ENCODE data around the gene BCL7C. TPM values are rescaled to one million over a fixed set of nuclear protein-coding genes. Genes with fewer than 3 reads are reported as not detected.

Gene BCL7C
- total RNA-seq, 3 donors from 2014 or later (not counting 1 experiment from before 2014, with no cell fraction given): 25.1 to 28.5 (median 27.4) TPM

- intact Hi-C loops (cut with micrococcal nuclease): loop anchor here (1.0 to 5.0 kb wide), 3 partner anchors 77 to 224 kb away; partner anchors contain the start of genes CFAP119, RNF40 and SRCAP
- H3K4me1 ChIP-seq (ENCODE audit: control insufficient read depth, insufficient read depth, low read length): peaks cover 21% of the 10 kb centered on the region
- no peak for ATAC-seq
- no peak for TF ChIP-seq CTCF (IDR thresholded peaks at IDR 0.05)
- Mint-ChIP-seq H3K36me3 (no peaks in the 10 kb centered on the region), H3K4me3 (peak overlapping the region; percentile 100), H3K27ac (peak overlapping the region; percentile 99 to 100), H3K9me3 (no peaks in the 10 kb centered on the region), H3K4me1 (peaks cover 15 to 33% of the 10 kb centered on the region in 2 donors), H3K27me3 (ENCODE audit: low read depth in 2 of 2) (no peaks in the 10 kb centered on the region)
- no peak for DNase-seq
- H3K27me3 ChIP-seq (ENCODE audit: control insufficient read depth, insufficient read depth, low read length): no peaks in the 10 kb centered on the region
- no peaks in the 10 kb centered on the region for H3K9me3 ChIP-seq (ENCODE audit: control insufficient read depth, insufficient read depth, low read length)
- no peaks in the 10 kb centered on the region for H3K36me3 ChIP-seq (ENCODE audit: control insufficient read depth, insufficient read depth, low read length)
- WGBS (ENCODE audit: insufficient coverage): 30% methylated on average over 6 of the region's 6 CpGs
- peak overlapping the region; percentile 86 for H3K4me3 ChIP-seq (ENCODE audit: low read length)
- no peak overlapping the region for H3K27ac ChIP-seq (ENCODE audit: low read length)
Observed at GRCh38 chr16:30921459-30921747, 27.5 kb upstream of the BCL7C start.

DNA sequence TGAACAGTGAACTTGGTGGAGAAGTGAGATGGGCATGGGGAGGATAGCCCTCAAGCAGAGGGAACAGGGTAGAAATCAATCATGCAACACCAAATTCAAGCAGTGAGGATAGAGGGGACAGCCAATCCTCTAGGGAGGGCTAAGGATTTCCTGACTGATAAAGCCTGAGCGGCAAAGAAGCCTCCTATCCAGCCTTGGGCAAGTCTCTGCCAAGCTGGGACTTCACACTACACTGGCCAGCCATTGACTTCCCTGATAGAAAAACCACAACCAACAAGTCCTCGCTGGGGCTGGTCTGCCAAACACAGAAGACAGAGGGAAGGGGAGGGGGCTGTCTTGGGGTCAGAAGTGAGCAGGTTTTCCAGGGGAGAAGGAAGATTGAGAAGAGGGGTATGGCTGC is 27.0 kb upstream of the BCL7C start:
- H3K27ac Mint-ChIP-seq: peak overlapping the region; percentile 99 to 100
- peaks cover 10 to 28% of the 10 kb centered on the region in 2 donors for H3K4me1 Mint-ChIP-seq
- WGBS (ENCODE audit: insufficient coverage): 85% methylated on average over 1 of the region's 2 CpGs
- H3K4me3 ChIP-seq (ENCODE audit: low read length): no peak overlapping the region
- H3K4me1 ChIP-seq (ENCODE audit: control insufficient read depth, insufficient read depth, low read length): peaks cover 21% of the 10 kb centered on the region
- no peaks in the 10 kb centered on the region for H3K36me3 Mint-ChIP-seq
- H3K27me3 Mint-ChIP-seq (ENCODE audit: low read depth in 2 of 2): no peaks in the 10 kb centered on the region
- DNase-seq (no peak), ATAC-seq (no peak)
- H3K4me3 Mint-ChIP-seq: peak overlapping the region; percentile 100
- H3K9me3 ChIP-seq (ENCODE audit: control insufficient read depth, insufficient read depth, low read length): no peaks in the 10 kb centered on the region
- no peaks in the 10 kb centered on the region for H3K27me3 ChIP-seq (ENCODE audit: control insufficient read depth, insufficient read depth, low read length)
- H3K36me3 ChIP-seq (ENCODE audit: control insufficient read depth, insufficient read depth, low read length): no peaks in the 10 kb centered on the region
- H3K27ac ChIP-seq (ENCODE audit: low read length): no peak overlapping the region
- no peak for TF ChIP-seq CTCF (IDR thresholded peaks at IDR 0.05)
- no peaks in the 10 kb centered on the region for H3K9me3 Mint-ChIP-seq
- intact Hi-C loops (cut with micrococcal nuclease): loop anchor here (1.0 to 5.0 kb wide), 3 partner anchors 77 to 224 kb away; partner anchors contain the start of genes CFAP119, RNF40 and SRCAP

DNA sequence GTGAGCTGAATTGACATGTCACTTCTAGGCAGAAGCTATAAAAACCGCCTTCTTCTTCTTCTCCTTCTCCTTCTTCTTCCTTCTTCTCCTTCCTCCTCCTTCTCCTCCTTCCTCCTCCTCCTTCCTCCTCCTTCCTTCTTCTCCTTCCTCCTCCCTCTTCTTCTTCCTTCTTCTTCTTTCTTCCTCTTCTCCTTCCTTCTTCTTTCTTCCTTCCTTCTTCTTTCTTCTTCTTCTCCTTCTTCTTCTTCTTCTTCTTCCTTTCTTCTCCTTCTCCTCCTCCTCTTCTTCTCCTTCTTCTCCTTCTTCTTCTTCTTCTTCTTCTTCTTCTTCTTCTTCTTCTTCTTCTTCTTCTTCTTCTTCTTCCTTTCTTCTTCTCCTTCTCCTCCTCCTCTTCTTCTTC is 24.7 kb upstream of the BCL7C start:
- Histone ChIP-seq H3K27ac (ENCODE audit: low read length) (no peak overlapping the region), H3K36me3 (ENCODE audit: control insufficient read depth, insufficient read depth, low read length) (no peaks in the 10 kb centered on the region), H3K9me3 (ENCODE audit: control insufficient read depth, insufficient read depth, low read length) (no peaks in the 10 kb centered on the region), H3K4me3 (ENCODE audit: low read length) (no peak overlapping the region), H3K27me3 (ENCODE audit: control insufficient read depth, insufficient read depth, low read length) (no peaks in the 10 kb centered on the region), H3K4me1 (ENCODE audit: control insufficient read depth, insufficient read depth, low read length) (peaks cover 10% of the 10 kb centered on the region)
- Mint-ChIP-seq H3K4me3 (no peak overlapping the region), H3K4me1 (peaks cover 10 to 17% of the 10 kb centered on the region in 2 donors), H3K9me3 (no peaks in the 10 kb centered on the region), H3K36me3 (no peaks in the 10 kb centered on the region), H3K27me3 (ENCODE audit: low read depth in 2 of 2) (no peaks in the 10 kb centered on the region), H3K27ac (no peak overlapping the region)
- WGBS (ENCODE audit: insufficient coverage): 97% methylated on average over 1 of the region's 1 CpG
- TF ChIP-seq CTCF (IDR thresholded peaks at IDR 0.05): no peak
- no peak for ATAC-seq
- intact Hi-C loops (cut with micrococcal nuclease): no loop called here
- DNase-seq: no peak

DNA sequence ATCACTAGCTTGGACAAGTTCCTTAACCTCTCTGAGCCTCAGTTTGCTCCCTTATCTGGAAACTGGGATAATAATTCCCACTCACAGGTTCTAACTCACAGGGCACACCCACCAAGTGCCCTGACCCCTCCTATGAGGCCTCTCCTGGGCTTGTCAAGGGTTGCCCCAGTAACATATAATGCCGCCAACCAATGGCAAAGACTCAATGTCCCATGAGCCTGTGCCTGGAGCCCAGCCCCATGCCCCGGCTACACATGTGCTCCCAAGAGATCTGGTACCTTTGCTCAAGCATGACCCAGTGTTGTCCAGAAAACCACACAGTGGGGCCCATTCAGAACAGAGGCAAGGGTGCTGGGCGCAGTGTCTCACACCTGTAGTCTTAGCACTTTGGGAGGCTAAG is 21.0 kb upstream of the BCL7C start:
- Mint-ChIP-seq H3K27me3 (ENCODE audit: low read depth in 2 of 2) (no peaks in the 10 kb centered on the region), H3K4me1 (no peaks in the 10 kb centered on the region), H3K4me3 (no peak overlapping the region), H3K36me3 (no peaks in the 10 kb centered on the region), H3K9me3 (no peaks in the 10 kb centered on the region), H3K27ac (no peak overlapping the region)
- 77% methylated on average over 3 of the region's 3 CpGs for WGBS (ENCODE audit: insufficient coverage)
- no peaks in the 10 kb centered on the region for H3K4me1 ChIP-seq (ENCODE audit: control insufficient read depth, insufficient read depth, low read length)
- TF ChIP-seq CTCF (IDR thresholded peaks at IDR 0.05): no peak
- H3K27ac ChIP-seq (ENCODE audit: low read length): no peak overlapping the region
- no peak for ATAC-seq
- no peaks in the 10 kb centered on the region for H3K27me3 ChIP-seq (ENCODE audit: control insufficient read depth, insufficient read depth, low read length)
- intact Hi-C loops (cut with micrococcal nuclease): no loop called here
- no peaks in the 10 kb centered on the region for H3K36me3 ChIP-seq (ENCODE audit: control insufficient read depth, insufficient read depth, low read length)
- no peaks in the 10 kb centered on the region for H3K9me3 ChIP-seq (ENCODE audit: control insufficient read depth, insufficient read depth, low read length)
- H3K4me3 ChIP-seq (ENCODE audit: low read length): no peak overlapping the region
- DNase-seq: no peak
